K562 (cell line): ENCODE measurements around the gene HSD11B1L. TPM values are rescaled to one million over a fixed set of nuclear protein-coding genes. Genes with fewer than 3 reads are reported as not detected.
A peak's percentile ranks its signal among the peaks of the same experiment; 100 is the strongest.

Source experiments
- BHLHE40 ChIP-seq: IDR thresholded peaks from 2 replicates; pipeline ENCODE4 v1.6.1; 2011; ENCODE audit warnings: low read length, improper control_type of control experiment
- MEF2A ChIP-seq: IDR thresholded peaks from 2 replicates; pipeline ENCODE4 v1.6.1; 2011; ENCODE audit warnings: low read depth, mild to moderate bottlenecking, low read length, moderate library complexity; ENCODE audit not compliant: control insufficient read depth
- MYNN ChIP-seq, 2 experiments: sonication (generic); formaldehyde crosslinking in 1 of 2; IDR thresholded peaks; 2 replicates each; pipeline versions ENCODE4 v1.5.0 to v1.6.1; 2016 to 2020; ENCODE audit warnings: antibody characterized with exemption in 1 of 2, missing genetic modification reagents in 1 of 2
- POLR2A ChIP-seq: fragments of 450-650 bp; conservative IDR thresholded peaks from 2 replicates; pipeline ENCODE4 v1.6.1; 2016
- POLR2B ChIP-seq: fragments of 450-650 bp; IDR thresholded peaks from 2 replicates; pipeline ENCODE4 v1.6.1; 2018; ENCODE audit warnings: low read depth; ENCODE audit not compliant: partially characterized antibody
- RBFOX2 ChIP-seq: fragments of 200-400 bp; formaldehyde crosslinking; IDR thresholded peaks from 2 replicates; pipeline ENCODE4 v1.6.1; 2017; ENCODE audit warnings: low read depth, mild to moderate bottlenecking, low read length, moderate library complexity
- RBM22 ChIP-seq: fragments of 200-400 bp; formaldehyde crosslinking; IDR thresholded peaks from 2 replicates; pipeline ENCODE4 v1.6.1; 2018; ENCODE audit warnings: low read length, low read depth; ENCODE audit not compliant: poor library complexity, severe bottlenecking
- ZC3H4 ChIP-seq: sonication (generic); formaldehyde crosslinking; IDR thresholded peaks from 2 replicates; pipeline ENCODE4 v1.9.0; 2021; ENCODE audit warnings: missing genetic modification reagents, borderline replicate concordance
- ZFX ChIP-seq: sonication (generic); formaldehyde crosslinking; IDR thresholded peaks from 2 replicates; pipeline ENCODE4 v1.8.0; 2022; ENCODE audit warnings: mild to moderate bottlenecking, missing genetic modification reagents, moderate library complexity
- ZNF232 ChIP-seq: sonication (generic); formaldehyde crosslinking; IDR thresholded peaks from 2 replicates; pipeline ENCODE4 v1.8.0; 2022; ENCODE audit warnings: mild to moderate bottlenecking, missing genetic modification reagents
- ZNF586 ChIP-seq: fragments of 450-650 bp; formaldehyde crosslinking; conservative IDR thresholded peaks from 2 replicates; pipeline ENCODE4 v1.4.0; 2020; ENCODE audit warnings: mild to moderate bottlenecking, moderate library complexity
- polyA plus RNA-seq, 8 experiments: library from polyadenylated mRNA; depleted of rRNA in 4 of 8; stranded (reverse) in 5 of 8; unstranded in 3 of 8; fragments of >200 nt; fragmentation: Nextera tagmentation in 2 of 8; fragmentation: Illumina TruSeq in 1 of 8; extraction: Ambion mirVana in 2 of 8; extraction: Trizol in 1 of 8; gene quantifications; 2 replicates each; pipeline versions ENCODE4 v1.2.1 to v1.2.3, GENCODE V29; 2011 to 2014; ENCODE audit warnings: inconsistent platforms in 1 of 8, missing spikeins in 1 of 8
- total RNA-seq, 7 experiments: library from RNA; depleted of rRNA in 6 of 7; stranded (reverse); fragments of >200 nt in 6 of 7; fragmentation: Illumina TruSeq in 2 of 7; extraction: Trizol in 2 of 7; gene quantifications; 2 replicates each; pipeline versions ENCODE4 v1.2.1 to v1.2.3, GENCODE V29; 2011 to 2021; ENCODE audit warnings: low replicate concordance in 1 of 7
- TF ChIP-seq, protein P1 (sequence below): fragments of 250-450 bp; sonication (Bioruptor Pico); IDR thresholded peaks from 2 replicates; pipeline ENCODE4 v1.5.0; 2020; ENCODE audit warnings: mild to moderate bottlenecking, borderline replicate concordance
- TF ChIP-seq, protein P2 (sequence below): sonication (generic); formaldehyde crosslinking; IDR thresholded peaks from 2 replicates; pipeline ENCODE4 v1.9.0; 2022; ENCODE audit warnings: mild to moderate bottlenecking, missing genetic modification reagents
- TF ChIP-seq, protein P3 (sequence below): sonication (generic); formaldehyde crosslinking; IDR thresholded peaks from 2 replicates; pipeline ENCODE4 v1.8.1; 2023; ENCODE audit warnings: mild to moderate bottlenecking, missing genetic modification reagents
- TF ChIP-seq, protein P4 (sequence below): fragments of 250-450 bp; sonication (Bioruptor Pico); IDR thresholded peaks from 2 replicates; pipeline ENCODE4 v1.9.0; 2021; ENCODE audit warnings: mild to moderate bottlenecking

HSD11B1L gene
- total and polyA plus RNA-seq, 9 of the 15 experiments (the other 6 are each of a cell fraction or from before 2014, with no cell fraction given): 0.31 to 7.7 (median 2.3) TPM

DNA sequence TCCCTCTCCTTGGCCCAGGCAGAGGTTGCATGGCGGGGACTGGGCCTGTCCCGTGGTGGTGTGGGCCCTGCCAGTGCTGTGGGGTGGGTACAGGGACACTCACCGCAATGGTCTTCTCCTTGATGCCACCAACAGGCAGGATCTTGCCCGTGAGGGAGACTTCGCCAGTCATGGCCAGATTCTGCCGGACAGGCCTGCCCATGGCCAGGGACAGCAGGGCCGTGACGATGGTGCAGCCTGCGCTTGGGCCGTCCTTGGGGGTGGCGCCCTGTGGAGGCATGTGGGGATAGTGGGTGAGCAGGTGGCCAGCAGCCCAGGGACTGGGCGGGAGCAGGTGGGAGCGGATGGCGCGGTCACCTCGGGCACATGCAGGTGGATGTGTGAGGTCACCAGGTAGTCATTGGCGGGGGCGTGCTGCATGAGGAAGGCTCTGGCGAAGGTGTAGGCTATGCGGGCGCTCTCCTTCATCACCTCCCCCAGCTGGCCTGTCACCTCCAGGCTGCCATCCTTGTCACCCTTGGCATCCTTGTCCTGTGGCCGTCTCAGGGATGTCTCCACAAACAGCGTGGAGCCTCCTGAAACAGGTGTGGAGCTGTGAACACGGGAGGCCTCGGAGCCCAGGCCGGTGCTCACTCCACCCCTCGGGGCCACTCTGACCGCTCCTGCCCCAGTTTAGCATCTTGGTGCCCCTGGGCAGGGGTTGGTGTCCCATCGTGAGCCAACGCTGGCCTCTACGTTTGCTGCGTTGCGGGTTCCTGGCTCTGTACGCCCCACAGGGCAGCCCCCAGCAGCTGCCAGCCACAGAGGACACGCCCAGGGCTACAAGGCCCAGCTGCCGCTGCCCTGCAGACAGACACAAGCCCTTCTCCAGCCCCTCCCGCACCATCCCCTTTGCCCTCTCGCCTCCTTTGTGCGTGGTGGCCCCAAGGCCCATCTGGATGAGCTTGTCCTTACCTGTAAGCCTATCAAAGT lies 12.7 kb downstream of the HSD11B1L start (continued):
- TF ChIP-seq RBFOX2 (peak; percentile 73), ZFX (CRISPR knock-in tag) (peak; percentile 39; the same call in 1 of the 2 replicates), MYNN (IDR thresholded peaks at IDR 0.05) (0 out of 2 replicates have a peak, but pooled peaks have one; percentile 33), MYNN (CRISPR knock-in tag; IDR thresholded peaks at IDR 0.05) (no peak), POLR2A (peak; percentile 15), RBM22 (peak; percentile 98), ZNF586 (CRISPR knock-in tag) (no peak), MEF2A (no peak), BHLHE40 (peak; percentile 11; the same call in 1 of the 2 replicates), POLR2B (peak; percentile 81), ZNF232 (no peak), ZC3H4 (CRISPR knock-in tag) (0 out of 2 replicates have a peak, but pooled peaks have one; percentile 34)
- TF ChIP-seq, protein P1, sequence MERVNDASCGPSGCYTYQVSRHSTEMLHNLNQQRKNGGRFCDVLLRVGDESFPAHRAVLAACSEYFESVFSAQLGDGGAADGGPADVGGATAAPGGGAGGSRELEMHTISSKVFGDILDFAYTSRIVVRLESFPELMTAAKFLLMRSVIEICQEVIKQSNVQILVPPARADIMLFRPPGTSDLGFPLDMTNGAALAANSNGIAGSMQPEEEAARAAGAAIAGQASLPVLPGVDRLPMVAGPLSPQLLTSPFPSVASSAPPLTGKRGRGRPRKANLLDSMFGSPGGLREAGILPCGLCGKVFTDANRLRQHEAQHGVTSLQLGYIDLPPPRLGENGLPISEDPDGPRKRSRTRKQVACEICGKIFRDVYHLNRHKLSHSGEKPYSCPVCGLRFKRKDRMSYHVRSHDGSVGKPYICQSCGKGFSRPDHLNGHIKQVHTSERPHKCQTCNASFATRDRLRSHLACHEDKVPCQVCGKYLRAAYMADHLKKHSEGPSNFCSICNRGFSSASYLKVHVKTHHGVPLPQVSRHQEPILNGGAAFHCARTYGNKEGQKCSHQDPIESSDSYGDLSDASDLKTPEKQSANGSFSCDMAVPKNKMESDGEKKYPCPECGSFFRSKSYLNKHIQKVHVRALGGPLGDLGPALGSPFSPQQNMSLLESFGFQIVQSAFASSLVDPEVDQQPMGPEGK (CRISPR knock-in tag): no peak
- TF ChIP-seq, protein P2, sequence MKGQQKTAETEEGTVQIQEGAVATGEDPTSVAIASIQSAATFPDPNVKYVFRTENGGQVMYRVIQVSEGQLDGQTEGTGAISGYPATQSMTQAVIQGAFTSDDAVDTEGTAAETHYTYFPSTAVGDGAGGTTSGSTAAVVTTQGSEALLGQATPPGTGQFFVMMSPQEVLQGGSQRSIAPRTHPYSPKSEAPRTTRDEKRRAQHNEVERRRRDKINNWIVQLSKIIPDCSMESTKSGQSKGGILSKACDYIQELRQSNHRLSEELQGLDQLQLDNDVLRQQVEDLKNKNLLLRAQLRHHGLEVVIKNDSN (CRISPR knock-in tag): peak; percentile 24; the same call in 1 of the 2 replicates
- TF ChIP-seq, protein P3, sequence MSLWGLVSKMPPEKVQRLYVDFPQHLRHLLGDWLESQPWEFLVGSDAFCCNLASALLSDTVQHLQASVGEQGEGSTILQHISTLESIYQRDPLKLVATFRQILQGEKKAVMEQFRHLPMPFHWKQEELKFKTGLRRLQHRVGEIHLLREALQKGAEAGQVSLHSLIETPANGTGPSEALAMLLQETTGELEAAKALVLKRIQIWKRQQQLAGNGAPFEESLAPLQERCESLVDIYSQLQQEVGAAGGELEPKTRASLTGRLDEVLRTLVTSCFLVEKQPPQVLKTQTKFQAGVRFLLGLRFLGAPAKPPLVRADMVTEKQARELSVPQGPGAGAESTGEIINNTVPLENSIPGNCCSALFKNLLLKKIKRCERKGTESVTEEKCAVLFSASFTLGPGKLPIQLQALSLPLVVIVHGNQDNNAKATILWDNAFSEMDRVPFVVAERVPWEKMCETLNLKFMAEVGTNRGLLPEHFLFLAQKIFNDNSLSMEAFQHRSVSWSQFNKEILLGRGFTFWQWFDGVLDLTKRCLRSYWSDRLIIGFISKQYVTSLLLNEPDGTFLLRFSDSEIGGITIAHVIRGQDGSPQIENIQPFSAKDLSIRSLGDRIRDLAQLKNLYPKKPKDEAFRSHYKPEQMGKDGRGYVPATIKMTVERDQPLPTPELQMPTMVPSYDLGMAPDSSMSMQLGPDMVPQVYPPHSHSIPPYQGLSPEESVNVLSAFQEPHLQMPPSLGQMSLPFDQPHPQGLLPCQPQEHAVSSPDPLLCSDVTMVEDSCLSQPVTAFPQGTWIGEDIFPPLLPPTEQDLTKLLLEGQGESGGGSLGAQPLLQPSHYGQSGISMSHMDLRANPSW: no peak
- TF ChIP-seq, protein P4, sequence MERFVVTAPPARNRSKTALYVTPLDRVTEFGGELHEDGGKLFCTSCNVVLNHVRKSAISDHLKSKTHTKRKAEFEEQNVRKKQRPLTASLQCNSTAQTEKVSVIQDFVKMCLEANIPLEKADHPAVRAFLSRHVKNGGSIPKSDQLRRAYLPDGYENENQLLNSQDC (CRISPR knock-in tag): no peak
